Measurements from ENCODE around the gene CAMTA1. TPM values are rescaled to one million over a fixed set of nuclear protein-coding genes. Genes with fewer than 3 reads are reported as not detected.

CAMTA1 gene
- total and polyA plus RNA-seq, 9 of the 15 experiments (the other 6 are each of a cell fraction or from before 2014, with no cell fraction given), result 43.9 to 161 (median 65.9) TPM

- Histone ChIP-seq H3K4me1 (replicated peaks in 1 of 2; ENCODE audit: control insufficient read depth in 2 of 2, insufficient read depth in 2 of 2, low read length in 2 of 2) (peaks cover 0 to 4% of the 10 kb centered on the region in 2 experiments; a peak in 2 of 5 replicates), H3K36me3 (ENCODE audit: control insufficient read depth, insufficient read depth, low read length) (no peaks in the 10 kb centered on the region), H4K20me1 (replicated peaks; ENCODE audit: control insufficient read depth, insufficient read depth, low read length) (no peaks in the 10 kb centered on the region), H3K9ac (ENCODE audit: insufficient read depth in 1 of 2, low read depth in 2 of 2, low read length in 2 of 2) (no peak overlapping the region), H2AFZ (ENCODE audit: low read depth, low read length) (peak overlapping the region; percentile 41; the same call in 1 of the 2 replicates), H3K9me3 (replicated peaks; ENCODE audit: control insufficient read depth, insufficient read depth, low read depth, low read length) (no peaks in the 10 kb centered on the region), H3K27ac (ENCODE audit: extremely low read depth, low read depth, low read length) (no peak overlapping the region), H3K79me2 (ENCODE audit: control insufficient read depth, insufficient read depth, low read length) (no peaks in the 10 kb centered on the region), H3K4me2 (ENCODE audit: insufficient read depth, low read length) (peak overlapping the region; percentile 28; the same call in 1 of the 2 replicates), H3K27me3 (ENCODE audit: control insufficient read depth in 2 of 2, insufficient read depth in 2 of 2, low read length in 2 of 2) (peaks cover 0 to 4% of the 10 kb centered on the region in 2 experiments; a peak in 2 of 5 replicates), H3K4me3 (no peak overlapping the region), H3K9me1 (ENCODE audit: control insufficient read depth, insufficient read depth, low read length) (no peaks in the 10 kb centered on the region)
- FAIRE-seq (peak; percentile 23), DNase-seq (ENCODE audit: extremely low read depth in 1 of 4, low spot score in 3 of 4) (peak in 1 of 4 experiments; percentile 46), ATAC-seq (peak; percentile 91)
- intact Hi-C loops (cut with micrococcal nuclease), result no loop called here
- WGBS (ENCODE audit: insufficient coverage, low coverage, missing lambda C conversion rate), result 7% methylated on average over 3 of the region's 3 CpGs
- POLR2A ChIA-PET, result interaction anchor here (0.6 to 1.0 kb wide), 3 partner anchors 8 to 52 kb away, joined by 3 to 4 read pairs (median 3); partner anchors contain the start of gene VAMP3
- no peak for TF ChIP-seq CHAMP1 (IDR thresholded peaks at IDR 0.05)
- TF ChIP-seq, protein P1, sequence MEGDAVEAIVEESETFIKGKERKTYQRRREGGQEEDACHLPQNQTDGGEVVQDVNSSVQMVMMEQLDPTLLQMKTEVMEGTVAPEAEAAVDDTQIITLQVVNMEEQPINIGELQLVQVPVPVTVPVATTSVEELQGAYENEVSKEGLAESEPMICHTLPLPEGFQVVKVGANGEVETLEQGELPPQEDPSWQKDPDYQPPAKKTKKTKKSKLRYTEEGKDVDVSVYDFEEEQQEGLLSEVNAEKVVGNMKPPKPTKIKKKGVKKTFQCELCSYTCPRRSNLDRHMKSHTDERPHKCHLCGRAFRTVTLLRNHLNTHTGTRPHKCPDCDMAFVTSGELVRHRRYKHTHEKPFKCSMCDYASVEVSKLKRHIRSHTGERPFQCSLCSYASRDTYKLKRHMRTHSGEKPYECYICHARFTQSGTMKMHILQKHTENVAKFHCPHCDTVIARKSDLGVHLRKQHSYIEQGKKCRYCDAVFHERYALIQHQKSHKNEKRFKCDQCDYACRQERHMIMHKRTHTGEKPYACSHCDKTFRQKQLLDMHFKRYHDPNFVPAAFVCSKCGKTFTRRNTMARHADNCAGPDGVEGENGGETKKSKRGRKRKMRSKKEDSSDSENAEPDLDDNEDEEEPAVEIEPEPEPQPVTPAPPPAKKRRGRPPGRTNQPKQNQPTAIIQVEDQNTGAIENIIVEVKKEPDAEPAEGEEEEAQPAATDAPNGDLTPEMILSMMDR (IDR thresholded peaks at IDR 0.05 in 2 of 3, conservative IDR thresholded peaks at IDR 0.05 in 1 of 3; ENCODE audit: insufficient read depth in 2 of 3, low read depth in 1 of 3, low read length in 3 of 3), result 0 out of 6 replicates have a peak, but pooled peaks of 1 of the 3 experiments have one; percentile 9
- BruUV-seq (replicated peaks), result no TSS peak
- in situ Hi-C loops (cut with MboI), result no loop called here
- CTCF ChIA-PET (ENCODE audit: low intra/inter-chr PET ratio), result no interaction called here
These were observed 975.8 kb downstream of the CAMTA1 start for GRCh38 chr1:7761103-7761502.
